Natural killer cell (primary cell): ENCODE data around the gene MYOM1. TPM values are rescaled to one million over a fixed set of nuclear protein-coding genes. Genes with fewer than 3 reads are reported as not detected.

Experiments
- ATAC-seq, 3 donors: fragments of 150-1000 bp in 2 of 3; fragments of 200-7000 bp in 1 of 3; cut with Tn5 transposase; 1 replicate in 1 of 3; 2 replicates in 2 of 3; pipeline ENCODE4 v1.10.0; 2021; ENCODE audit warnings: mild to moderate bottlenecking in 2 of 3, moderate library complexity in 2 of 3
- DNase-seq, 2 donors: peaks; one replicate each; pipeline versions ENCODE4 v3.0.0 to v3.0.0-alpha.2; 2013 to 2021; ENCODE audit warnings: mixed read lengths in 1 of 2
- H3K27ac ChIP-seq: one replicate; pipeline ENCODE4 v1.5.1; 2013; ENCODE audit warnings: mild to moderate bottlenecking, low read length
- H3K27me3 ChIP-seq: one replicate; pipeline ENCODE4 v1.6.1; 2013; ENCODE audit warnings: low read length; ENCODE audit not compliant: control insufficient read depth, insufficient read depth
- H3K36me3 ChIP-seq: one replicate; pipeline ENCODE4 v1.6.1; 2013; ENCODE audit warnings: low read length; ENCODE audit not compliant: control insufficient read depth, insufficient read depth
- H3K4me1 ChIP-seq: one replicate; pipeline ENCODE4 v1.6.1; 2013; ENCODE audit warnings: low read length; ENCODE audit not compliant: control insufficient read depth, insufficient read depth
- H3K4me3 ChIP-seq: one replicate; pipeline ENCODE4 v1.5.1; 2013; ENCODE audit warnings: low read length
- H3K9me3 ChIP-seq: one replicate; pipeline ENCODE4 v1.6.1; 2013; ENCODE audit warnings: low read length; ENCODE audit not compliant: control insufficient read depth, insufficient read depth
- H3K27ac Mint-ChIP-seq, 2 donors: one replicate each; pipeline ENCODE4 v1.8.0; 2022; ENCODE audit warnings: mild to moderate bottlenecking in 2 of 2, mixed read lengths in 2 of 2, moderate library complexity in 1 of 2
- H3K27me3 Mint-ChIP-seq, 2 donors: one replicate each; pipeline ENCODE4 v1.8.0; 2022; ENCODE audit warnings: low read depth in 2 of 2, mixed read lengths in 2 of 2
- H3K36me3 Mint-ChIP-seq: one replicate; pipeline ENCODE4 v1.8.0; 2022; ENCODE audit warnings: mixed read lengths
- H3K4me1 Mint-ChIP-seq, 2 donors: one replicate each; pipeline ENCODE4 v1.8.0; 2022; ENCODE audit warnings: mixed read lengths in 2 of 2
- H3K4me3 Mint-ChIP-seq: one replicate; pipeline ENCODE4 v1.8.0; 2022; ENCODE audit warnings: mild to moderate bottlenecking, moderate library complexity, mixed read lengths
- H3K9me3 Mint-ChIP-seq, 2 donors: one replicate each; pipeline ENCODE4 v1.8.0; 2022; ENCODE audit warnings: mixed read lengths in 2 of 2
- WGBS: methylation state at CpG from one replicate; pipeline ENCODE4 v1.1.7; 2013; ENCODE audit warnings: missing lambda C conversion rate; ENCODE audit not compliant: insufficient coverage; 5-methylcytosine and 5-hydroxymethylcytosine counted together
- intact Hi-C: fragments of 100-400 bp; cut with micrococcal nuclease; formaldehyde crosslinking; loops from one replicate; pipeline ENCODE4 v1.14.2; 2022
- total RNA-seq, 4 donors: library from RNA; stranded (reverse); fragments of 120-200 nt in 1 of 4; gene quantifications; one replicate each; pipeline versions ENCODE4 v1.2.3 to v1.2.4, GENCODE V29; 2013 to 2022
- TF ChIP-seq, protein P1 (sequence below): fragments of 200-600 bp; IDR thresholded peaks from one replicate; pipeline ENCODE4 v1.8.0; 2022; ENCODE audit warnings: antibody characterized with exemption

Gene MYOM1
- total RNA-seq, 3 donors from 2014 or later (not counting 1 experiment from before 2014, with no cell fraction given) = 1.7 to 5.8 (median 3.0) TPM

DNA sequence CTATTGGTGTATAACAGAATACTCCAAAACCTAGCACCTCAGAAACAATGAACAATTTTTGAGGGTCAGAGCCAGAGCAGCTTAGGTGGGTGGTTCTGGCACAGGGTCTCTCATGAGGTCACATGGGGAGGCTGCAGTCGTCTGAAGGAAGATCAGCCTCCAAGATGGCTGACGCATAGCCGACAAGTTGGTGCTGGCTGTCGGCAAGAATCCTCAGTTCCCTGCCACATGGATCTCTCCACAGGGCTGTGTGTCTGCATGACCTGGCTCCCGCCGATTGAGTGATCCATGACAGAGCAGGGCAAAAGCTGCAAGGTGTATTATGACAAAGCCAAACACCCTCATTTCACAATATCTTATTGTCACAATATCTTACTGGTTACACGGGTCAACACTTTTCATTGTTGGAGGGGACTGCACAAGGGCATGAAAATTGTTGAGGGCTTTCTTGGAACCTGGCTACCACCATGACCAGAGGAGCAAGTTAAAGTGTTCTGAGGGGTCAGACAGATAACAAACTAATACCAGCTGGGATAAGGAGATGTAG is 46.4 kb upstream of the MYOM1 start:
- Mint-ChIP-seq H3K4me3 (peak overlapping the region; percentile 38), H3K9me3 (no peaks in the 10 kb centered on the region), H3K27ac (peak overlapping the region; percentile 78 to 88), H3K27me3 (no peaks in the 10 kb centered on the region), H3K36me3 (no peaks in the 10 kb centered on the region), H3K4me1 (peaks cover 82 to 86% of the 10 kb centered on the region in 2 donors)
- Histone ChIP-seq H3K27me3 (no peaks in the 10 kb centered on the region), H3K36me3 (no peaks in the 10 kb centered on the region), H3K9me3 (no peaks in the 10 kb centered on the region), H3K4me3 (no peak overlapping the region), H3K4me1 (peaks cover 30% of the 10 kb centered on the region), H3K27ac (peak overlapping the region; percentile 5)
- DNase-seq (no peak), ATAC-seq (no peak)
- intact Hi-C loops = no loop called here
- WGBS = 61% methylated on average over 7 of the region's 7 CpGs
- TF ChIP-seq, protein P1, sequence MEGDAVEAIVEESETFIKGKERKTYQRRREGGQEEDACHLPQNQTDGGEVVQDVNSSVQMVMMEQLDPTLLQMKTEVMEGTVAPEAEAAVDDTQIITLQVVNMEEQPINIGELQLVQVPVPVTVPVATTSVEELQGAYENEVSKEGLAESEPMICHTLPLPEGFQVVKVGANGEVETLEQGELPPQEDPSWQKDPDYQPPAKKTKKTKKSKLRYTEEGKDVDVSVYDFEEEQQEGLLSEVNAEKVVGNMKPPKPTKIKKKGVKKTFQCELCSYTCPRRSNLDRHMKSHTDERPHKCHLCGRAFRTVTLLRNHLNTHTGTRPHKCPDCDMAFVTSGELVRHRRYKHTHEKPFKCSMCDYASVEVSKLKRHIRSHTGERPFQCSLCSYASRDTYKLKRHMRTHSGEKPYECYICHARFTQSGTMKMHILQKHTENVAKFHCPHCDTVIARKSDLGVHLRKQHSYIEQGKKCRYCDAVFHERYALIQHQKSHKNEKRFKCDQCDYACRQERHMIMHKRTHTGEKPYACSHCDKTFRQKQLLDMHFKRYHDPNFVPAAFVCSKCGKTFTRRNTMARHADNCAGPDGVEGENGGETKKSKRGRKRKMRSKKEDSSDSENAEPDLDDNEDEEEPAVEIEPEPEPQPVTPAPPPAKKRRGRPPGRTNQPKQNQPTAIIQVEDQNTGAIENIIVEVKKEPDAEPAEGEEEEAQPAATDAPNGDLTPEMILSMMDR = no peak

GRCh38 chr18:3265564-3266033 is 45.8 kb upstream of the MYOM1 start:
- H3K27ac ChIP-seq = no peak overlapping the region
- intact Hi-C loops = no loop called here
- Mint-ChIP-seq H3K27me3 (no peaks in the 10 kb centered on the region), H3K9me3 (no peaks in the 10 kb centered on the region), H3K36me3 (no peaks in the 10 kb centered on the region), H3K4me1 (peaks cover 83 to 87% of the 10 kb centered on the region in 2 donors), H3K4me3 (peak overlapping the region; percentile 38), H3K27ac (peak overlapping the region; percentile 78 to 88)
- no peaks in the 10 kb centered on the region for H3K9me3 ChIP-seq
- 66% methylated on average over 3 of the region's 3 CpGs for WGBS
- TF ChIP-seq, protein P1 = no peak
- no peaks in the 10 kb centered on the region for H3K36me3 ChIP-seq
- ATAC-seq = no peak
- H3K4me1 ChIP-seq = peaks cover 30% of the 10 kb centered on the region
- DNase-seq = no peak
- no peaks in the 10 kb centered on the region for H3K27me3 ChIP-seq
- H3K4me3 ChIP-seq = no peak overlapping the region

DNA sequence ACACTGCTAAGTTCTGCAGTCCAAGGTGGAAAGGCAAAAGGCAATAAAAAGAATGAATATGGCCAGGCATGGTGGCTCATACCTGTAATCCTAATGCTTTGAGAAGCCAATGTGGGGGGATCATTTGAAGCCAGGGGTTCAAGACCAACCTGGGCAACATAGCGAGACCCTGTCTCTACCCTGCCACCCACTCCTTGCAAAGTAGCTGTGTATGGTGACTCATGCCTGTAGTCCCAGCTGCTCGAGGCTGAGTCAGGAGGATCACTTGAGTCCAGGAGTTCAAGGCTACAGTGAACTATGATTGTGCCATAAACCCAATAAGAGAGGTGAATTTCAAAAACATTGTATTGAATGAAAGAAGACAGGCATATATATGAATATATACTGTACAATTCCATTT is 44.6 kb upstream of the MYOM1 start:
- H3K27ac Mint-ChIP-seq = peak overlapping the region; percentile 78 to 88
- WGBS = 68% methylated on average over 2 of the region's 2 CpGs

More for the DNA sequence above, 44.6 kb upstream of the MYOM1 start:
- H3K9me3 ChIP-seq = no peaks in the 10 kb centered on the region
- Mint-ChIP-seq H3K9me3 (no peaks in the 10 kb centered on the region), H3K27me3 (no peaks in the 10 kb centered on the region), H3K36me3 (no peaks in the 10 kb centered on the region), H3K4me1 (peaks cover 82 to 83% of the 10 kb centered on the region in 2 donors), H3K4me3 (peak overlapping the region; percentile 67)
- H3K4me3 ChIP-seq = no peak overlapping the region
- no peaks in the 10 kb centered on the region for H3K27me3 ChIP-seq
- TF ChIP-seq, protein P1 = no peak
- DNase-seq (no peak), ATAC-seq (no peak)
- intact Hi-C loops = loop anchor here (5.0 kb wide), 2 partner anchors 188 to 328 kb away; partner anchors contain the start of gene TGIF1
- H3K27ac ChIP-seq = no peak overlapping the region
- H3K36me3 ChIP-seq = no peaks in the 10 kb centered on the region
- peaks cover 34% of the 10 kb centered on the region for H3K4me1 ChIP-seq
